HepG2 (cell line): Measurements from ENCODE around the gene ANKRD39. TPM values are rescaled to one million over a fixed set of nuclear protein-coding genes. Genes with fewer than 3 reads are reported as not detected.

ENCODE experiments used
- AGO2 ChIP-seq: fragments of 200-400 bp; formaldehyde crosslinking; optimal IDR thresholded peaks from 2 replicates; pipeline ENCODE3; 2017; ENCODE audit warnings: mild to moderate bottlenecking, low read depth, low read length, moderate library complexity
- EZH2 ChIP-seq: conservative IDR thresholded peaks from 2 replicates; pipeline ENCODE4 v1.6.1; 2012; ENCODE audit warnings: mild to moderate bottlenecking, low read depth, low read length, moderate library complexity
- FOXA3 ChIP-seq: IDR thresholded peaks from 2 replicates; pipeline ENCODE4 v1.6.1; 2016; ENCODE audit warnings: missing genetic modification reagents, missing compliant biosample characterization
- FOXC1 ChIP-seq: sonication (generic); formaldehyde crosslinking; IDR thresholded peaks from 2 replicates; pipeline ENCODE4 v1.8.0; 2022; ENCODE audit warnings: mild to moderate bottlenecking, missing genetic modification reagents, borderline replicate concordance
- GLI4 ChIP-seq: sonication (generic); formaldehyde crosslinking; IDR thresholded peaks from 2 replicates; pipeline ENCODE4 v1.5.1; 2020; ENCODE audit warnings: missing genetic modification reagents, mild to moderate bottlenecking, moderate library complexity, borderline replicate concordance
- GTF3A ChIP-seq: sonication (generic); formaldehyde crosslinking; conservative IDR thresholded peaks from 2 replicates; pipeline ENCODE4 v1.4.0; 2020; ENCODE audit warnings: mild to moderate bottlenecking, missing genetic modification reagents
- HOXA3 ChIP-seq: sonication (generic); formaldehyde crosslinking; IDR thresholded peaks from 2 replicates; pipeline ENCODE4 v1.5.0; 2020; ENCODE audit warnings: missing genetic modification reagents
- IKZF1 ChIP-seq: fragments of 450-650 bp; IDR thresholded peaks from 2 replicates; pipeline ENCODE4 v1.7.1; 2016
- MTF2 ChIP-seq: sonication (generic); formaldehyde crosslinking; IDR thresholded peaks from 2 replicates; pipeline ENCODE4 v1.5.0; 2020; ENCODE audit warnings: missing genetic modification reagents, borderline replicate concordance
- NFKBIZ ChIP-seq: IDR thresholded peaks from 2 replicates; pipeline ENCODE4 v1.6.1; 2018; ENCODE audit warnings: missing genetic modification reagents, missing compliant biosample characterization
- SMYD3 ChIP-seq: sonication (generic); formaldehyde crosslinking; IDR thresholded peaks from 2 replicates; pipeline ENCODE4 v1.8.1; 2023; ENCODE audit warnings: mild to moderate bottlenecking, missing genetic modification reagents
- SNAI1 ChIP-seq: sonication (generic); formaldehyde crosslinking; IDR thresholded peaks from 2 replicates; pipeline ENCODE4 v1.5.0; 2020; ENCODE audit warnings: mild to moderate bottlenecking, missing genetic modification reagents, borderline replicate concordance
- TOPORS ChIP-seq: sonication (generic); formaldehyde crosslinking; IDR thresholded peaks from 2 replicates; pipeline ENCODE4 v1.8.0; 2023; ENCODE audit warnings: mild to moderate bottlenecking, missing genetic modification reagents
- ZFYVE20 ChIP-seq: sonication (generic); formaldehyde crosslinking; IDR thresholded peaks from 2 replicates; pipeline ENCODE4 v1.8.0; 2023; ENCODE audit warnings: low read depth, mild to moderate bottlenecking, moderate library complexity, missing genetic modification reagents, borderline replicate concordance
- ZMYM2 ChIP-seq: sonication (generic); formaldehyde crosslinking; IDR thresholded peaks from 2 replicates; pipeline ENCODE4 v1.8.0; 2022; ENCODE audit warnings: mild to moderate bottlenecking, missing genetic modification reagents
- ZNF12 ChIP-seq: sonication (generic); formaldehyde crosslinking; IDR thresholded peaks from 2 replicates; pipeline ENCODE4 v1.5.0; 2020; ENCODE audit warnings: missing genetic modification reagents
- ZNF30 ChIP-seq: sonication (generic); formaldehyde crosslinking; IDR thresholded peaks from 2 replicates; pipeline ENCODE4 v1.5.0; 2020; ENCODE audit warnings: mild to moderate bottlenecking, missing genetic modification reagents
- ZNF549 ChIP-seq: sonication (generic); formaldehyde crosslinking; IDR thresholded peaks from 2 replicates; pipeline ENCODE4 v1.5.0; 2020; ENCODE audit warnings: missing genetic modification reagents
- ZSCAN12 ChIP-seq: sonication (generic); formaldehyde crosslinking; IDR thresholded peaks from 2 replicates; pipeline ENCODE4 v1.9.0; 2021; ENCODE audit warnings: mild to moderate bottlenecking, missing genetic modification reagents
- ZSCAN22 ChIP-seq: sonication (generic); formaldehyde crosslinking; IDR thresholded peaks from 2 replicates; pipeline ENCODE4 v1.4.0; 2020; ENCODE audit warnings: mild to moderate bottlenecking, missing genetic modification reagents
- polyA plus RNA-seq, 8 experiments: library from polyadenylated mRNA; depleted of rRNA in 3 of 8; stranded (reverse) in 7 of 8; unstranded in 1 of 8; fragments of >200 nt; fragmentation: Illumina TruSeq in 4 of 8; extraction: Trizol in 4 of 8; gene quantifications; 2 replicates each; pipeline versions ENCODE4 v1.2.1 to v1.2.3, GENCODE V29; 2011 to 2016; ENCODE audit warnings: low read depth in 4 of 8, missing spikeins in 1 of 8, mixed read lengths in 1 of 8; ENCODE audit not compliant: insufficient read depth in 1 of 8
- total RNA-seq, 5 experiments: library from RNA; depleted of rRNA; stranded (reverse); fragments of >200 nt; fragmentation: Illumina TruSeq; extraction: Trizol; gene quantifications; 2 replicates each; pipeline ENCODE4 v1.2.3, GENCODE V29; 2016; ENCODE audit warnings: low read depth in 1 of 5
- TF ChIP-seq, protein P1 (sequence below): sonication (generic); formaldehyde crosslinking; IDR thresholded peaks from 2 replicates; pipeline ENCODE4 v1.4.0; 2020; ENCODE audit warnings: missing genetic modification reagents
- TF ChIP-seq, protein P2 (sequence below): sonication (generic); formaldehyde crosslinking; IDR thresholded peaks from 2 replicates; pipeline ENCODE4 v1.8.0; 2022; ENCODE audit warnings: missing genetic modification reagents, mild to moderate bottlenecking, borderline replicate concordance
- TF ChIP-seq, protein P3 (sequence below): conservative IDR thresholded peaks from 2 replicates; pipeline ENCODE4 v1.6.1; 2018; ENCODE audit warnings: missing genetic modification reagents
- TF ChIP-seq, protein P4 (sequence below): sonication (generic); formaldehyde crosslinking; IDR thresholded peaks from 2 replicates; pipeline ENCODE4 v1.5.0; 2020; ENCODE audit warnings: missing genetic modification reagents
- TF ChIP-seq, protein P5 (sequence below): sonication (generic); formaldehyde crosslinking; conservative IDR thresholded peaks from 2 replicates; pipeline ENCODE4 v1.8.0; 2022; ENCODE audit warnings: mild to moderate bottlenecking, moderate library complexity, missing genetic modification reagents

The ANKRD39 gene
- total and polyA plus RNA-seq, 2 of the 13 experiments (the other 11 are each of a cell fraction or from before 2014, with no cell fraction given): 23.2 to 24.8 TPM

DNA sequence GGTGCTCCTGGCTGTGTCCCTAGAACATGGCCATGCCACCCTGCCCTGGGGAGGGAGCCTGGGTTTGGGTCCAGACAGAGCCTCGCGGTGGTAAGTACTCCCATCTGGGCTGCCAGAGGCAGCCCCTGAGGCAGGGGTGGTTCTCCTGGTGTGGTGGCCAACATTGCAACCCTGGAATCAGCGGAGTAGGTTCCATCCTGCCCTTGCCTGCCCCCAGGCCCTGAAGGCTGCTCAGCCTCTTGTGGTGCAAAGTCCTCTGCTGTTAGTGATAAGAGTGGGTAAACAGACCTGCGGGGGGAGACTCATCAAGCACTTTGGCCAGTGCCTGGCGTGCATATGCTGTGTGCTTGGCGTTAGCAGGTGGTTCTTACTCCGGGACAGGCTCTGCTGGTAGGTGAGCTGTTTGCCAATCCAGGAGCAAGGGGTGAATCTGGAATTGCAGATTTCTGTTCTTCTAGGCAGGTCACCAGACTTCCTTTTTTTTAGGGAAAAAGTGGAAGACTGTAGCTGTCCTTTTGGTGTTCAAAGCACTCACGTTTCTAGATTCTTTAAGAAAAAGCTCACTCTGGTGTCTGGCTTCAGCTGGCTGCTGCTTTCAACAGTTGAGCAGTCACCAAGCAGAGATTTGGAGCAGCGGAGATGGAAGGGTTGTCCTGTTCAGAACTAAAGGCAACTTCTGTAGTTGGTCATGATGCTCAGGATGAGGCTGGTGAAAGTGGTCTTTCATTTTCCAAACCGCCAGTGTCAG lies 38.5 kb downstream of the ANKRD39 start (continued):
- TF ChIP-seq, protein P1, sequence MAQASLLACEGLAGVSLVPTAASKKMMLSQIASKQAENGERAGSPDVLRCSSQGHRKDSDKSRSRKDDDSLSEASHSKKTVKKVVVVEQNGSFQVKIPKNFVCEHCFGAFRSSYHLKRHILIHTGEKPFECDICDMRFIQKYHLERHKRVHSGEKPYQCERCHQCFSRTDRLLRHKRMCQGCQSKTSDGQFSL (CRISPR knock-in tag): peak; percentile 79; the same call in 1 of the 2 replicates
- 0 out of 2 replicates have a peak, but pooled peaks have one; percentile 15 for TF ChIP-seq SMYD3
- peak; percentile 96 for TF ChIP-seq HOXA3 (CRISPR knock-in tag)
- no peak; the same call in 1 of the 2 replicates for TF ChIP-seq ZMYM2
- TF ChIP-seq EZH2: no peak
- TF ChIP-seq, protein P2, sequence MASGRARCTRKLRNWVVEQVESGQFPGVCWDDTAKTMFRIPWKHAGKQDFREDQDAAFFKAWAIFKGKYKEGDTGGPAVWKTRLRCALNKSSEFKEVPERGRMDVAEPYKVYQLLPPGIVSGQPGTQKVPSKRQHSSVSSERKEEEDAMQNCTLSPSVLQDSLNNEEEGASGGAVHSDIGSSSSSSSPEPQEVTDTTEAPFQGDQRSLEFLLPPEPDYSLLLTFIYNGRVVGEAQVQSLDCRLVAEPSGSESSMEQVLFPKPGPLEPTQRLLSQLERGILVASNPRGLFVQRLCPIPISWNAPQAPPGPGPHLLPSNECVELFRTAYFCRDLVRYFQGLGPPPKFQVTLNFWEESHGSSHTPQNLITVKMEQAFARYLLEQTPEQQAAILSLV: peak; percentile 96
- TF ChIP-seq ZNF30 (CRISPR knock-in tag): no peak
- peak; percentile 43; the same call in 1 of the 2 replicates for TF ChIP-seq ZSCAN12 (CRISPR knock-in tag)
- peak; percentile 99 for TF ChIP-seq FOXA3 (CRISPR knock-in tag)
- TF ChIP-seq, protein P3, sequence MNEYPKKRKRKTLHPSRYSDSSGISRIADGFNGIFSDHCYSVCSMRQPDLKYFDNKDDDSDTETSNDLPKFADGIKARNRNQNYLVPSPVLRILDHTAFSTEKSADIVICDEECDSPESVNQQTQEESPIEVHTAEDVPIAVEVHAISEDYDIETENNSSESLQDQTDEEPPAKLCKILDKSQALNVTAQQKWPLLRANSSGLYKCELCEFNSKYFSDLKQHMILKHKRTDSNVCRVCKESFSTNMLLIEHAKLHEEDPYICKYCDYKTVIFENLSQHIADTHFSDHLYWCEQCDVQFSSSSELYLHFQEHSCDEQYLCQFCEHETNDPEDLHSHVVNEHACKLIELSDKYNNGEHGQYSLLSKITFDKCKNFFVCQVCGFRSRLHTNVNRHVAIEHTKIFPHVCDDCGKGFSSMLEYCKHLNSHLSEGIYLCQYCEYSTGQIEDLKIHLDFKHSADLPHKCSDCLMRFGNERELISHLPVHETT (CRISPR knock-in tag): peak; percentile 76; the same call in 1 of the 2 replicates
- no peak for TF ChIP-seq GLI4 (CRISPR knock-in tag)
- peak; percentile 91; the same call in 1 of the 2 replicates for TF ChIP-seq SNAI1 (CRISPR knock-in tag)
- peak; percentile 70; the same call in 1 of the 2 replicates for TF ChIP-seq ZNF549 (CRISPR knock-in tag)
- TF ChIP-seq, protein P4, sequence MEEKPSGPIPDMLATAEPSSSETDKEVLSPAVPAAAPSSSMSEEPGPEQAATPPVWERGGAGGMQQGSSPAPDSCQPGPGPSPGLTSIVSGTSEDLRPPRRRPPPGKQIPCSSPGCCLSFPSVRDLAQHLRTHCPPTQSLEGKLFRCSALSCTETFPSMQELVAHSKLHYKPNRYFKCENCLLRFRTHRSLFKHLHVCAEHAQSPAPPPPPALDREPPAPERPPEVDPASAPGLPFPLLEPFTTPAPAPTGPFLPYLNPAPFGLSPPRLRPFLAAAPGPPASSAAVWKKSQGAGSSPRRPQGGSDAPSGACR: peak; percentile 97
- peak; percentile 17; the same call in 1 of the 2 replicates for TF ChIP-seq MTF2 (CRISPR knock-in tag)
- no peak for TF ChIP-seq IKZF1
- peak; percentile 85; the same call in 1 of the 2 replicates for TF ChIP-seq NFKBIZ
- peak; percentile 80 for TF ChIP-seq TOPORS
- TF ChIP-seq AGO2: no peak
- TF ChIP-seq ZNF12: peak; percentile 86
- TF ChIP-seq FOXC1 (CRISPR knock-in tag): peak; percentile 89
- TF ChIP-seq, protein P5, sequence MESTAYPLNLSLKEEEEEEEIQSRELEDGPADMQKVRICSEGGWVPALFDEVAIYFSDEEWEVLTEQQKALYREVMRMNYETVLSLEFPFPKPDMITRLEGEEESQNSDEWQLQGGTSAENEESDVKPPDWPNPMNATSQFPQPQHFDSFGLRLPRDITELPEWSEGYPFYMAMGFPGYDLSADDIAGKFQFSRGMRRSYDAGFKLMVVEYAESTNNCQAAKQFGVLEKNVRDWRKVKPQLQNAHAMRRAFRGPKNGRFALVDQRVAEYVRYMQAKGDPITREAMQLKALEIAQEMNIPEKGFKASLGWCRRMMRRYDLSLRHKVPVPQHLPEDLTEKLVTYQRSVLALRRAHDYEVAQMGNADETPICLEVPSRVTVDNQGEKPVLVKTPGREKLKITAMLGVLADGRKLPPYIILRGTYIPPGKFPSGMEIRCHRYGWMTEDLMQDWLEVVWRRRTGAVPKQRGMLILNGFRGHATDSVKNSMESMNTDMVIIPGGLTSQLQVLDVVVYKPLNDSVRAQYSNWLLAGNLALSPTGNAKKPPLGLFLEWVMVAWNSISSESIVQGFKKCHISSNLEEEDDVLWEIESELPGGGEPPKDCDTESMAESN (CRISPR knock-in tag): peak; percentile 97
- TF ChIP-seq GTF3A (CRISPR knock-in tag): peak; percentile 20; the same call in 1 of the 2 replicates
- 0 out of 2 replicates have a peak, but pooled peaks have one; percentile 51 for TF ChIP-seq ZSCAN22 (CRISPR knock-in tag)
- no peak for TF ChIP-seq ZFYVE20 (CRISPR knock-in tag)
